Sigmoid colon (tissue), 7 donors: ENCODE results near the gene CASP9. TPM values are rescaled to one million over a fixed set of nuclear protein-coding genes. Genes with fewer than 3 reads are reported as not detected.

Experiments used
- DNase-seq: peaks from one replicate; pipeline ENCODE4 v3.0.0-alpha.2; 2019
- H3K27ac ChIP-seq, 4 donors: fragments of 200-600 bp; sonication (generic); one replicate each; pipeline ENCODE4 v1.5.1; 2016 to 2019; ENCODE audit warnings: mild to moderate bottlenecking in 1 of 4
- H3K27me3 ChIP-seq, 3 donors: fragments of 200-600 bp; sonication (generic); one replicate each; pipeline ENCODE4 v1.5.1; 2019; ENCODE audit warnings: mild to moderate bottlenecking in 1 of 3
- H3K36me3 ChIP-seq, 4 donors: fragments of 200-600 bp; sonication (generic); one replicate each; pipeline ENCODE4 v1.5.1; 2016 to 2019
- H3K4me1 ChIP-seq, 4 donors: fragments of 200-600 bp; sonication (generic); one replicate each; pipeline ENCODE4 v1.5.1; 2017 to 2019
- H3K4me3 ChIP-seq, 4 donors: fragments of 200-600 bp; sonication (generic); one replicate each; pipeline ENCODE4 v1.5.1; 2017 to 2019; ENCODE audit warnings: mild to moderate bottlenecking in 2 of 4, moderate library complexity in 1 of 4
- H3K9me3 ChIP-seq, 4 donors: fragments of 200-600 bp in 3 of 4; sonication (generic) in 3 of 4; one replicate each; pipeline versions ENCODE4 v1.5.1 to v1.6.1; 2013 to 2019
- EP300 ChIP-seq, 4 donors: sonication (generic); formaldehyde crosslinking; IDR thresholded peaks; one replicate each; pipeline ENCODE4 v1.6.1; 2017; ENCODE audit warnings: antibody characterized with exemption in 4 of 4
- POLR2A ChIP-seq, 2 donors: fragments of 450-650 bp; IDR thresholded peaks; one replicate each; pipeline ENCODE4 v1.6.1; 2016; ENCODE audit warnings: antibody characterized with exemption in 2 of 2, mild to moderate bottlenecking in 2 of 2, moderate library complexity in 2 of 2
- POLR2AphosphoS5 ChIP-seq, 4 donors: sonication (generic); formaldehyde crosslinking; IDR thresholded peaks; one replicate each; pipeline ENCODE4 v1.6.1; 2017; ENCODE audit warnings: antibody characterized with exemption in 4 of 4
- WGBS, 2 donors: extraction: QIAGEN DNeasy Blood & Tissue Kit; methylation state at CpG; one replicate each; pipeline ENCODE4 v1.1.7; 2013; 5-methylcytosine and 5-hydroxymethylcytosine counted together
- intact Hi-C: fragments of 100-400 bp; cut with DNase I; formaldehyde crosslinking; loops from one replicate; pipeline ENCODE4 v1.15.1; 2023
- polyA plus RNA-seq, 3 donors: library from polyadenylated mRNA; stranded (reverse); fragments of 200-250 nt; gene quantifications; one replicate each; pipeline ENCODE4 v1.2.3, GENCODE V29; 2013
- total RNA-seq, 4 donors: library from RNA; depleted of rRNA; stranded (reverse); fragments of >200 nt; gene quantifications; one replicate each; pipeline ENCODE4 v1.1.0, GENCODE V29; 2016
- TF ChIP-seq, protein P1 (sequence below), 4 experiments: fragments of 450-650 bp in 3 of 4; fragments of 200-600 bp in 1 of 4; IDR thresholded peaks; one replicate each; pipeline ENCODE4 v1.5.1; 2016 to 2019; ENCODE audit warnings: antibody characterized with exemption in 4 of 4, mild to moderate bottlenecking in 3 of 4, moderate library complexity in 2 of 4
- donor health status: healthy with polysubstance abuse.
- donor health status: Bipolar disorder and iron deficiency.
- donor health status: healthy.

CASP9 gene
- 10 to 100 TPM in 2 of 4 donors, 1 to 10 TPM in 2; 6.2 to 18.2 (median 10.0) TPM for total RNA-seq
- polyA plus RNA-seq, result 10 to 100 TPM; 11.4 to 17.8 (median 16.3) TPM

DNA sequence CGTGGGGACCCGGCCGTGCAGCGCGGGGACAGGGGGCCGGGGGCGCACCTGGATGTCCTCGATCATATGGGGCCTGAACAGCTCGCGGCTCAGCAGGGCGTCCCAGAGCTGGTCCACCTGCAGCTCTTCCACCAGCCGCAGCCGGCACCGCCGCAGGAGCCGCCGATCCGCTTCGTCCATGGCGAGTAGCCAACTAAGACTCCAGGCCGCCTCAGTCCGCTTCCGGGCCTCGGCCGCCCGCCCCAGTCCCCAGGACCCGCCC, at the start of gene CASP9:
TSS of gene CASP9 (minus strand) at position 195 of the 262 bp plus-strand sequence. CDS start at position 180, 15 bp downstream.
- Histone ChIP-seq H3K9me3 (no peaks in the 10 kb centered on the region), H3K27me3 (no peaks in the 10 kb centered on the region), H3K27ac (peak within 1 kb of the TSS; percentile 97 to 100 (median 98)), H3K4me1 (peaks cover 0 to 41% (median 33%) of the 10 kb centered on the region in 4 donors), H3K36me3 (no peaks in the 10 kb centered on the region), H3K4me3 (peak within 1 kb of the TSS; percentile 61 to 93 (median 77))
- intact Hi-C loops, result loop anchor here (5.0 to 10.0 kb wide), 3 partner anchors 112 to 1531 kb away; partner anchors contain the start of genes SDHB and TMEM51
- no peak for DNase-seq
- WGBS, 2 donors, result 0 to 1% methylated on average over 27 of the region's 27 CpGs
- peak; percentile 20 to 31 for TF ChIP-seq POLR2A (IDR thresholded peaks at IDR 0.05)
- TF ChIP-seq EP300 (IDR thresholded peaks at IDR 0.05), result no peak
- TF ChIP-seq POLR2AphosphoS5 (IDR thresholded peaks at IDR 0.05), result peak; percentile 78 to 89 (median 84)
- TF ChIP-seq, protein P1, sequence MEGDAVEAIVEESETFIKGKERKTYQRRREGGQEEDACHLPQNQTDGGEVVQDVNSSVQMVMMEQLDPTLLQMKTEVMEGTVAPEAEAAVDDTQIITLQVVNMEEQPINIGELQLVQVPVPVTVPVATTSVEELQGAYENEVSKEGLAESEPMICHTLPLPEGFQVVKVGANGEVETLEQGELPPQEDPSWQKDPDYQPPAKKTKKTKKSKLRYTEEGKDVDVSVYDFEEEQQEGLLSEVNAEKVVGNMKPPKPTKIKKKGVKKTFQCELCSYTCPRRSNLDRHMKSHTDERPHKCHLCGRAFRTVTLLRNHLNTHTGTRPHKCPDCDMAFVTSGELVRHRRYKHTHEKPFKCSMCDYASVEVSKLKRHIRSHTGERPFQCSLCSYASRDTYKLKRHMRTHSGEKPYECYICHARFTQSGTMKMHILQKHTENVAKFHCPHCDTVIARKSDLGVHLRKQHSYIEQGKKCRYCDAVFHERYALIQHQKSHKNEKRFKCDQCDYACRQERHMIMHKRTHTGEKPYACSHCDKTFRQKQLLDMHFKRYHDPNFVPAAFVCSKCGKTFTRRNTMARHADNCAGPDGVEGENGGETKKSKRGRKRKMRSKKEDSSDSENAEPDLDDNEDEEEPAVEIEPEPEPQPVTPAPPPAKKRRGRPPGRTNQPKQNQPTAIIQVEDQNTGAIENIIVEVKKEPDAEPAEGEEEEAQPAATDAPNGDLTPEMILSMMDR (IDR thresholded peaks at IDR 0.05), result no peak

DNA sequence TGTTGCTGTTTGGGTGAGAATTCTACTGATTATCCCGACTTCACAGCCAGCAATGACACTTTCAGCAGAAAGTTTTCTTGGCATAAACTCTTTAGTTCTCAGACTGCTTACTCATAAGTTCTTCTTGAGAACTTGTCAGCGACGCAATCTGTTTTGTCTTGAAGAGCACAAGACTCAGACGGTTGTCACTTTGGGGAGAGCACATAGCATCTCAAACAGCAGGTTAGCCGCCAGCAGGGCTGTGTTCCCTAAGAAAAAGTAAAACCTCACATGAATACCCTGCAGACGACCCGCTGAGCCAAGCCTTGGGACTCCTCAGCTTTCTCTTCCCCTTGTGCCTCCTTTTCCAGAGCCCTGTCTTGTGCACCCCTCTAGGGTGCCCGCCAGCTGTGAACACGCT, 49.5 kb upstream of the CASP9 start:
- intact Hi-C loops, result no loop called here
- no peaks in the 10 kb centered on the region for H3K9me3 ChIP-seq
- no peak for DNase-seq
- no peak overlapping the region for H3K4me3 ChIP-seq
- H3K27ac ChIP-seq, result no peak overlapping the region
- H3K27me3 ChIP-seq, result no peaks in the 10 kb centered on the region
- 88 to 90% methylated on average over 9 of the region's 9 CpGs for WGBS, 2 donors
- TF ChIP-seq EP300 (IDR thresholded peaks at IDR 0.05), result no peak
- no peak for TF ChIP-seq POLR2AphosphoS5 (IDR thresholded peaks at IDR 0.05)
- TF ChIP-seq POLR2A (IDR thresholded peaks at IDR 0.05), result no peak
- TF ChIP-seq, protein P1 (IDR thresholded peaks at IDR 0.05), result no peak
- no peaks in the 10 kb centered on the region for H3K4me1 ChIP-seq
- peaks cover 0 to 22% (median 8%) of the 10 kb centered on the region in 4 donors for H3K36me3 ChIP-seq

DNA sequence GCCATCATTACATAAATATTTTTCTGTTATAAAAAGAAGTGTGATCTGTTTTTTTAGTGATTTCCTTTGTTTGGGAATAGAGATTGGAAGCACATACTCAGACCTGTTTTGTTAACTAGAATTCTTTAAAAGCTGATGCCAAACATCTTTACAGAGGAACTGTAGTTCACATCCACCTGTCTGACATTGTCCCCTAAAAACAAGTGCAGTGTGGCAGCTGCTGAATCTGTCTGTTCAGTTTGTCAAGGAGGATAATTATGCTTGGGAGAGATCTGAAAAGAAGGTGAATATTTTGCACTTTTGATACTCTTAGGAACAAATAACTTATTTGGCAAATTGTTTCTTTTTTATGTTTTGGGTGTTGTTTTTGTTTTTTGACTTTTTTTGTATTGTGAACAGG, 47.3 kb upstream of the CASP9 start:
- no peaks in the 10 kb centered on the region for H3K9me3 ChIP-seq
- TF ChIP-seq, protein P1 (IDR thresholded peaks at IDR 0.05), result no peak
- TF ChIP-seq EP300 (IDR thresholded peaks at IDR 0.05), result no peak
- TF ChIP-seq POLR2A (IDR thresholded peaks at IDR 0.05), result no peak
- TF ChIP-seq POLR2AphosphoS5 (IDR thresholded peaks at IDR 0.05), result no peak
- H3K4me1 ChIP-seq, result no peaks in the 10 kb centered on the region
- intact Hi-C loops, result no loop called here
- no peak overlapping the region for H3K27ac ChIP-seq
- peaks cover 9 to 44% (median 26%) of the 10 kb centered on the region in 4 donors for H3K36me3 ChIP-seq
- DNase-seq, result no peak
- H3K4me3 ChIP-seq, result no peak overlapping the region
- no peaks in the 10 kb centered on the region for H3K27me3 ChIP-seq

DNA sequence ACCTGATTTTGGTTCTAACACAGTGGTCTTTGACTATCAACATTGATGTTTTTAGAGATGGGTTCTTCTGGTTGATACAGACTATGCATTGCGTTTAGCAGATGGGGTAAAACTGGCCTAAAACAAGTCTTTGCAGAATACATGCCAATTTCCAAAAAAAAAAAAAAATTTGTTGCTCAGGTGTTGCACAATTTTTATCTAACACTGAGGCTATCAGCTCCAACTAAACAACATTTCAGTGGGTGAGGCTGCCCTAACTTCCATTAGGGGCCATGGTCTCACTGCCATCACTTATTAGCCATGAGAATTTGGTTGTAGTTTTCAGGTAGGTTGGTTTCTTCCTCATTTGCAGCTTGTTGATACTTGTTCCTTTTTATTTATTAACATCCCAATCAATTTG, 46.8 kb upstream of the CASP9 start:
- Histone ChIP-seq H3K27me3 (no peaks in the 10 kb centered on the region), H3K4me1 (no peaks in the 10 kb centered on the region), H3K9me3 (no peaks in the 10 kb centered on the region), H3K27ac (no peak overlapping the region), H3K4me3 (no peak overlapping the region), H3K36me3 (peaks cover 13 to 48% (median 30%) of the 10 kb centered on the region in 4 donors)
- 91 to 99% methylated on average over 1 of the region's 1 CpG for WGBS, 2 donors
- DNase-seq, result no peak
- TF ChIP-seq POLR2A (IDR thresholded peaks at IDR 0.05), result no peak
- intact Hi-C loops, result no loop called here

DNA sequence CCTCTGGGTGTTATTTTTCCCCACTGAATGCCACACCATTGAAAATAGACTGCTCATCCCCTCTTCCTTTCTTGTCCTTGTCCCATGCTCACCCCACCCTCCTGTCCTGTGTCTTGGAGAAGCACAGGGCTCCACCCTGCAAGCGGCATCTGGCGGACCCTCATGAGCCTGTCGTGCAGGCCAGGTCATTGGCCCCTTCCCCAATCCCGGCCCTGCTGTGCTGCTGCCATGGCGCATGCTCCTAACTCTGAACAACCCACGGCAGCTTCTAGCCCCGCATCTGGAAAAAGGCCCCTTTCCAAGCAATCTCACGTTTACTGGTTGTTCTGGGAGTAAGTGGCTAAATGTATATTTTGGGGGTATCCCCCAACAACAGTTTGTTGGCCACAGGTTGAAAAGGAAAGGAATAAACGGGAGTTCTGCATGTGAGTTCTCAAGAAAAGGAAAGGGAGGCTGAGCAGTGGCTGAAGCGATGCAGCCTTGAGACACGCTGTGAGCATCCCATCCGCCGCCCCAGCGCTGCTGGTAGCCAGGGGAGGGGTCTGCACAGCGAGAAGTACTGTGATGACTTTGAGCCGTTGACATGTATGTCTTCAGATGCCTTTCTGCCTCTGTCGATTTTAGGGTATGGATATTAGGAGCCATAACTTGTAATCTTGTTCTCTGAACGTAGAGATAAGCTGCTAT, 44.5 kb upstream of the CASP9 start:
- intact Hi-C loops, result no loop called here
- TF ChIP-seq POLR2A (IDR thresholded peaks at IDR 0.05), result no peak
- TF ChIP-seq, protein P1 (IDR thresholded peaks at IDR 0.05), result no peak
- TF ChIP-seq EP300 (IDR thresholded peaks at IDR 0.05), result no peak
- TF ChIP-seq POLR2AphosphoS5 (IDR thresholded peaks at IDR 0.05), result no peak
- Histone ChIP-seq H3K4me1 (no peaks in the 10 kb centered on the region), H3K4me3 (no peak overlapping the region), H3K27me3 (no peaks in the 10 kb centered on the region), H3K27ac (no peak overlapping the region), H3K36me3 (peaks cover 20 to 72% (median 44%) of the 10 kb centered on the region in 4 donors), H3K9me3 (no peaks in the 10 kb centered on the region)
- no peak for DNase-seq
- WGBS, 2 donors, result 73 to 87% methylated on average over 18 of the region's 18 CpGs
